ENCODE results near the gene PAX5.

Gene PAX5

DNA sequence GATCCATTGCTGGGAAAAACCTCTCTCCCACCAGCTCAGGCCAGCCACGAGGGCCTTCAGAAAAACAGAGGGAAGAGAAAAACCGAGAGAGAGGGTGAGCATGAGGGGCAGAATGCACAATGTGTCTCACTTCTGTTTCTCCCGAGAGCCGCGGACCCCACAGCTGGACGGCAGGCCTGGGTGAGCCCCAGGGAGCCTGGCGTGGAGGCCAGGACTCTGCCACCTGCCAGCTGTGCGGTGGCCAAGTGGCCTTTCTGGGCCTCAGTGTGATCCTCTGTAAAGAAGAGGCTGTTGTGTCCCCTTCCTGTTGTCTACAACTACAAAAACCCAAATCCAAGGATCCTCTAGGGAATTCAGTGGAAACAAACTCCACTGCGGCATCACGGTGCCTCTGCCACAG, 179.3 kb downstream of the PAX5 start:
- in situ Hi-C loops (cut with MboI; ENCODE audit: low pct_unique_long_range_greater_than_20kb, low sequenced_read_pairs, unreplicated experiment): no loop called here
- TF ChIP-seq, protein P1, sequence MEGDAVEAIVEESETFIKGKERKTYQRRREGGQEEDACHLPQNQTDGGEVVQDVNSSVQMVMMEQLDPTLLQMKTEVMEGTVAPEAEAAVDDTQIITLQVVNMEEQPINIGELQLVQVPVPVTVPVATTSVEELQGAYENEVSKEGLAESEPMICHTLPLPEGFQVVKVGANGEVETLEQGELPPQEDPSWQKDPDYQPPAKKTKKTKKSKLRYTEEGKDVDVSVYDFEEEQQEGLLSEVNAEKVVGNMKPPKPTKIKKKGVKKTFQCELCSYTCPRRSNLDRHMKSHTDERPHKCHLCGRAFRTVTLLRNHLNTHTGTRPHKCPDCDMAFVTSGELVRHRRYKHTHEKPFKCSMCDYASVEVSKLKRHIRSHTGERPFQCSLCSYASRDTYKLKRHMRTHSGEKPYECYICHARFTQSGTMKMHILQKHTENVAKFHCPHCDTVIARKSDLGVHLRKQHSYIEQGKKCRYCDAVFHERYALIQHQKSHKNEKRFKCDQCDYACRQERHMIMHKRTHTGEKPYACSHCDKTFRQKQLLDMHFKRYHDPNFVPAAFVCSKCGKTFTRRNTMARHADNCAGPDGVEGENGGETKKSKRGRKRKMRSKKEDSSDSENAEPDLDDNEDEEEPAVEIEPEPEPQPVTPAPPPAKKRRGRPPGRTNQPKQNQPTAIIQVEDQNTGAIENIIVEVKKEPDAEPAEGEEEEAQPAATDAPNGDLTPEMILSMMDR (IDR thresholded peaks at IDR 0.05; ENCODE audit: extremely low read depth, insufficient read depth, missing control alignments): no peak
- DNase-seq (ENCODE audit: low spot score): no peak

DNA sequence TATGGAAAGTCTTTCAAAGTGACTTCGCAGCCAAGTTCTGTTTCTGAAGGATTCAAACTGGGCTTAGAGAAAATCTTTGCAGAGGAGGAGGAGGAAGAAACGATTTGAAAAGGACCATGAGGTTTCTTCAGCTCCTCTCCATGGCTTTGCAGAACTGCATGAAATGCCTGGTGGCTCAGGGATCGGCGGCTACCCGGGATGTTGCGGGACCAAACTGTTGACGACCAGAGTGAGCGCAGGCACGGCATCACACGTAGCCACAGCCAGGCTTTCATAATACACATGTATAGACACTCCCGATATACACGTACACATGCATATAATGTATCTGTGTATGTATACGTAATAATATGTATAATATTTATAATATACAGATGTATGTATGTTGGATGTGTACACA, 180.0 kb downstream of the PAX5 start:
- DNase-seq (ENCODE audit: low spot score): no peak
- in situ Hi-C loops (cut with MboI; ENCODE audit: low pct_unique_long_range_greater_than_20kb, low sequenced_read_pairs, unreplicated experiment): no loop called here
- TF ChIP-seq, protein P1 (IDR thresholded peaks at IDR 0.05; ENCODE audit: extremely low read depth, insufficient read depth, missing control alignments): no peak

DNA sequence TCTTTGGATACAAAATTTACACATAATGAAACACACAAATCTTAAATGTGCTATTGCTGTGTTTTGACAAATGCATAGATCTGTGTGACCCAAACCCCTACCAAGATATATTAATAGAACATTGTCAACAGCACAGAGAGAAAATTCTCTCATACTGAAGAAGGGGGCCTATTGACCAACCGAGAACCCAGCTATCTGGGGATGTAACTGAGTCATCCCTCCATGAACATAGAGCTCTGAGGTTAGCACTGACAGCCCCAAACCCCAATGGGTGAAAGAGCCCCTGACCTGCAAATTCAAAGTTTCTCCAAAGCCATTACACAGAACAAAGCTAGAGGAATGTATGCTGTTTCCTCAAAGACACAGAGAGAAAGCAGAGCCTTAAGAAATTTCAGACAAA, 180.8 kb downstream of the PAX5 start:
- in situ Hi-C loops (cut with MboI; ENCODE audit: low pct_unique_long_range_greater_than_20kb, low sequenced_read_pairs, unreplicated experiment): no loop called here
- TF ChIP-seq, protein P1 (IDR thresholded peaks at IDR 0.05; ENCODE audit: extremely low read depth, insufficient read depth, missing control alignments): no peak
- peak; percentile 56 for DNase-seq (ENCODE audit: low spot score)

DNA sequence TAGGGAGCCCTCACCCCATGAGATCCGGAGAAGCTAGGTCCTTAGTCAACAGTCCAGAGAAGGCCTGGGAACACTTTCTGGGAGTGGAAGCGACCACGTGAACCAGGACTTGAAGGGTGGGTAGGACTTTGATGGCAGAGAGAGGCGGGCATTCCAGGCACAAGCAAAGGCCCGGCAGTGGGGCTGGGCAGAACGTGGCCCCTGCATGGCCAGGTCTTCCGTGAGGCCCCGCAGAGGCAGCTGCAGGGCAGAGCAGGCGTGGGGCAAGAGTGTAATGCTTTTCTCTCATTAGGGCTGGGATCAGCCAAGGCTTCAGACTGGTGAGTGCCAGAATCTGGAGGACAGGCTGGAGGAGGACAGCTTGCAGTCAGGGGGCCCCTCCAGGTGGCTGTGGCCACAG, 184.1 kb downstream of the PAX5 start:
- in situ Hi-C loops (cut with MboI; ENCODE audit: low pct_unique_long_range_greater_than_20kb, low sequenced_read_pairs, unreplicated experiment): no loop called here
- no peak for DNase-seq (ENCODE audit: low spot score)
- TF ChIP-seq, protein P1 (IDR thresholded peaks at IDR 0.05; ENCODE audit: extremely low read depth, insufficient read depth, missing control alignments): no peak

DNA sequence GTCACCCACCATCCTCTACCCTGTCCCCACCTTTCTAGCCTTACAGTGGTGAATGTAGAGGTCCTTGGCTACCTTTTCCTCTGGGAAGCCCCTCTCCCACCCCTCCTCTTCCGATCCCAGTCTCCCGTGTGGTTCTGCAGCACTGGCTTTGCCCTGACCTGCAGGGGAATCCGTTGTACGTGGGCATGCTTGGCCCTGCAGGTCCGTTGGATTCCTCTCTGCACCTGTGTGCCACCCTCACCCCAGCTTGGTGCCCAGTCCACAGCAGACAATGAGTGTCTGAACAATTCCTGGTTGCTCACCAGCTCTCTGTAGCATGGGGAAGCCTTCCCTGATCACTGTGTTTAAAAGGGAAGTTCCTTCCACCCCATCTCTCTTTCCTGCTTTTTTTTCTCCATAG, 185.1 kb downstream of the PAX5 start:
- in situ Hi-C loops (cut with MboI; ENCODE audit: low pct_unique_long_range_greater_than_20kb, low sequenced_read_pairs, unreplicated experiment): no loop called here
- TF ChIP-seq, protein P1 (IDR thresholded peaks at IDR 0.05; ENCODE audit: extremely low read depth, insufficient read depth, missing control alignments): no peak
- no peak for DNase-seq (ENCODE audit: low spot score)

DNA sequence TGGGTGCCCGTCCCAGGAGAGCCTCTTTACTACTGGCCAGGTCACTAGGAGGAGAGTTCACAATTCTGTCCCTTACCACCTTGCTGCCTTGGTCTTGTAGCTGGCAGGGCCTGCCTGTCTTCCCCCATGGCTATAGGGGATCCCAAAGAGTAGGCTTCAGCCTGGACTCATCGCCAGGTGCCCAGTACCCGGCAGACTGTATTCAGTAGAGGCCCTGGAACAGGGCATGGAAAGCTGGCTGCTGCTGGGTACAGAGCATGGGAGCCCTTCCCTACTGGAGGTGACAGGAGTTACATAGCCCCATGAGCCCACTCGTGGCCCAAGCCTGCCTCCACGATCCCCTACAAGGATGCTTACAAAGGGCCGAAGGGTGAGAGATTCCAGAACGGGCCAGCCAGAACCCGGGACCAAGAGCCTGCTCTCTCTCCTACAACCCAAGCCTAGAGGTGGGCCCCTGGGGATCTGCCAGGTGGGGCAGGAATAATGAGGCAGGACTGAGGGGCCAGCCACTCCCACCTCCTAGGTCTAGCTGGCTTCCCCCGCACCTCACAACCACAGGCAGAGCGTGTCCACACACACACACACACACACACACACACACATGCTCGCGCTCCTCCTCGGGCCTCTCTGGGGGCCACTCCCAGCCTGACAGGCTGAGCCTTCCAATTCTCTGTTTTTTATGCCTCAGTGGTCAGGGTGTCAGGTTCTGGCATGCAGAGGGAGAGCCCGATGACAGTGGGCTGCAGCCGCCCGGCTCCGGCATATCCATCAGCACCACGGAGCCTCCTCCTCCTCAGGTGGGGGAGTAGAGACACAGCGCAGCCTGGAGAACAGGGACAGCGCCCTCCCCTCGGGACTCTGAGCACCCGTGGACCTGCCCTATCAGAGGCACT, 186.0 kb downstream of the PAX5 start:
- no peak for DNase-seq (ENCODE audit: low spot score)
- TF ChIP-seq, protein P1 (IDR thresholded peaks at IDR 0.05; ENCODE audit: extremely low read depth, insufficient read depth, missing control alignments): no peak
- in situ Hi-C loops (cut with MboI; ENCODE audit: low pct_unique_long_range_greater_than_20kb, low sequenced_read_pairs, unreplicated experiment): no loop called here

Data from GM13977 (cell line).